CD8-positive, alpha-beta memory T cell (primary cell): Measurements from ENCODE around the gene MAOB. TPM values are rescaled to one million over a fixed set of nuclear protein-coding genes. Genes with fewer than 3 reads are reported as not detected.

Source experiments
- CTCF ChIA-PET: fragments of 350-600 bp; sonication (Branson Sonifier 250); formaldehyde crosslinking; loops from one replicate; lab custom pipeline; 2021; ENCODE audit warnings: antibody characterized with exemption; lab: Charles Lee
- POLR2A ChIA-PET: fragments of 350-600 bp; sonication (Branson Sonifier 250); formaldehyde crosslinking; loops from one replicate; lab custom pipeline; 2021; ENCODE audit warnings: antibody characterized with exemption; lab: Charles Lee
- DNase-seq, 5 donors: peaks; one replicate each; pipeline versions ENCODE4 v3.0.0 to v3.0.0-alpha.2; 2020 to 2022; ENCODE audit warnings: mixed read lengths in 1 of 5
- H3K27ac ChIP-seq: one replicate; pipeline ENCODE4 v1.7.0; 2013; ENCODE audit warnings: low read depth, mild to moderate bottlenecking, low read length, moderate library complexity
- H3K27me3 ChIP-seq: 2 replicates; pipeline ENCODE4 v1.7.0; 2013; ENCODE audit warnings: low read length, mild to moderate bottlenecking; ENCODE audit not compliant: insufficient read depth, poor library complexity, severe bottlenecking
- H3K36me3 ChIP-seq: 2 replicates; pipeline ENCODE4 v1.7.0; 2013; ENCODE audit warnings: mild to moderate bottlenecking, low read length, moderate library complexity; ENCODE audit not compliant: insufficient read depth
- H3K4me1 ChIP-seq: 2 replicates; pipeline ENCODE4 v1.7.0; 2013; ENCODE audit warnings: mild to moderate bottlenecking, low read length, moderate library complexity; ENCODE audit not compliant: insufficient read depth
- H3K4me3 ChIP-seq: 2 replicates; pipeline ENCODE4 v1.7.0; 2013; ENCODE audit warnings: mild to moderate bottlenecking, low read length
- H3K9me3 ChIP-seq: 2 replicates; pipeline ENCODE4 v1.7.0; 2013; ENCODE audit warnings: mild to moderate bottlenecking, low read length
- H3K27ac Mint-ChIP-seq, 8 donors: one replicate each; pipeline ENCODE4 v1.8.0; 2020 to 2021; ENCODE audit warnings: mixed read lengths in 8 of 8, mild to moderate bottlenecking in 6 of 8, inconsistent platforms in 3 of 8, moderate library complexity in 3 of 8
- H3K27me3 Mint-ChIP-seq, 2 donors: one replicate each; pipeline ENCODE4 v1.8.0; 2020 to 2021; ENCODE audit warnings: mixed read lengths in 2 of 2, mild to moderate bottlenecking in 1 of 2, moderate library complexity in 1 of 2
- H3K36me3 Mint-ChIP-seq, 3 donors: one replicate each; pipeline ENCODE4 v1.8.0; 2020 to 2021; ENCODE audit warnings: mixed read lengths in 3 of 3, inconsistent platforms in 1 of 3, mild to moderate bottlenecking in 1 of 3
- H3K4me1 Mint-ChIP-seq, 3 donors: one replicate each; pipeline ENCODE4 v1.8.0; 2020 to 2021; ENCODE audit warnings: mixed read lengths in 3 of 3, inconsistent platforms in 1 of 3, mild to moderate bottlenecking in 1 of 3
- H3K4me3 Mint-ChIP-seq, 7 donors: one replicate each; pipeline ENCODE4 v1.8.0; 2020 to 2021; ENCODE audit warnings: mixed read lengths in 7 of 7, mild to moderate bottlenecking in 6 of 7, moderate library complexity in 4 of 7, inconsistent platforms in 2 of 7
- H3K9me3 Mint-ChIP-seq, 5 donors: one replicate each; pipeline ENCODE4 v1.8.0; 2020 to 2022; ENCODE audit warnings: mixed read lengths in 5 of 5, mild to moderate bottlenecking in 3 of 5, moderate library complexity in 2 of 5, inconsistent platforms in 1 of 5
- polyA plus RNA-seq: library from polyadenylated mRNA; unstranded; fragments of 300-500 nt; fragmentation: Illumina TruSeq; gene quantifications from one replicate; pipeline ENCODE4 v1.2.3, GENCODE V29; 2021
- total RNA-seq, 2 experiments: library from RNA; stranded (reverse); gene quantifications; one replicate each; pipeline ENCODE4 v1.2.3, GENCODE V29; 2021

The MAOB gene
- total and polyA plus RNA-seq, 3 experiments from 2014 or later: 0.43 TPM; not detected in 2

DNA sequence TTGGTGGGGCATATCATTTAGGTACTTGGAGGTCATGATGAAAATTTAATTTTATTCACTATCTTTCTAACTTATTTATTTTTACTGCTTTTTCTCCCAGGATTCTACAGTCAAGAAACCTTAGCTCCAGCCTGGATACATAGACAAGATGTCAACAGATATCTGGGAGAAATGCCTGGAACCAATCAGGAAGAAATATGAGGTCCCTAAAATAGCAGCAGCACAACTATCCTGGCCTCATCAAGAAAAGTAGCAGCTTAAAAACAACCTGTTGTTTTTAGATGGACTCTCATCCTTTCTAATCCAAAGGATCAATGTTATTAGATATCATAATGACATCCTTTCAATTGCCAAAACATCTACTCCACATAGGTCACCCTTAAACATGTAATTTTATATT lies 54.5 kb downstream of the MAOB start:
- no peaks in the 10 kb centered on the region for H3K36me3 ChIP-seq
- H3K4me1 ChIP-seq: no peaks in the 10 kb centered on the region
- H3K27me3 ChIP-seq: no peaks in the 10 kb centered on the region
- no peak overlapping the region for H3K27ac ChIP-seq
- Mint-ChIP-seq H3K4me1 (no peaks in the 10 kb centered on the region), H3K9me3 (no peaks in the 10 kb centered on the region), H3K27ac (no peak overlapping the region), H3K27me3 (peaks cover 0 to 22% of the 10 kb centered on the region in 2 donors), H3K4me3 (no peak overlapping the region), H3K36me3 (no peaks in the 10 kb centered on the region)
- CTCF ChIA-PET: no interaction called here
- DNase-seq: no peak
- no peak overlapping the region for H3K4me3 ChIP-seq
- POLR2A ChIA-PET: no interaction called here
- H3K9me3 ChIP-seq: no peaks in the 10 kb centered on the region

DNA sequence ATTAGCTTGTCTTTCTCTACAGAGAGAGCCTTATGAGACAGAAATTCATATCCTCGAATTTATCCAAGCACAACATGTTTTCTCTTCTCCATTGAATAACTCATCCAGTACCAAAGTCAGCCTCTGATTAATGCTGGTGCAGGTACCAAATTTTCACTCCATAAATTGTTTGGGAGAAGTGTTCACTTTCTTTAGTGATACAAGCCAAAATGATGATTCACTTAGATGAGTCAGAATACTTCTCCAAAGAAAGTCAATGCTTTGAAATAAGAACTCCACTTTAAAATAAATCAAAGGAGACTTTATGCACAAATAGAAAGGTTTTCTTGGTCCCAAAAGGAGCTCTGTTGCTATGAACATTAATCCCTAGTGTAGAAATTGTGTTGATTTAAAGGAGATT lies 60.2 kb downstream of the MAOB start:
- H3K4me1 Mint-ChIP-seq: no peaks in the 10 kb centered on the region
- no peaks in the 10 kb centered on the region for H3K27me3 ChIP-seq
- no peaks in the 10 kb centered on the region for H3K36me3 ChIP-seq
- no peak overlapping the region for H3K27ac Mint-ChIP-seq
- H3K4me1 ChIP-seq: no peaks in the 10 kb centered on the region
- H3K4me3 ChIP-seq: no peak overlapping the region
- H3K9me3 Mint-ChIP-seq: no peaks in the 10 kb centered on the region
- H3K9me3 ChIP-seq: no peaks in the 10 kb centered on the region
- ChIA-PET CTCF (no interaction called here), POLR2A (no interaction called here)
- no peak for DNase-seq
- H3K27me3 Mint-ChIP-seq: peaks cover 0 to 10% of the 10 kb centered on the region in 2 donors
- no peak overlapping the region for H3K4me3 Mint-ChIP-seq
- H3K36me3 Mint-ChIP-seq: no peaks in the 10 kb centered on the region
- H3K27ac ChIP-seq: no peak overlapping the region

DNA sequence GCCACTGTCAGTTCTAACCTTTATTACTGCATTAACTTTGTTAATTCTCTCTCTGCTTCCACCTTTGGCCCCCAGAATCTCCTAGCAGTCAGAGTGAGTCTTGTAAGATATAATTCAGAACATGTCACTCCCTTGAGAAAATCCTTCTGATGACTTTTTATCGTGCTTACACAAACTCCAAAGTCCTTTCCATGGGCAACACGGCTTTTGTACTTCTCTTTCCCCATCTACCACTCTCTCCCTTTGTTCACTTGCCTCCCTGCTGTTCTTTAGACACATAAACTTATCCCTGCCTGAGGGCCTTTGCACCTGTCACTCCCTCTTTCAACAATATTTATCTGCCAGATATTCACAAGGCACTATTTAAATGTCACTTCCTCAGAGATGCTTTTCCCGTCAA lies 64.8 kb downstream of the MAOB start:
- Histone ChIP-seq H3K4me1 (no peaks in the 10 kb centered on the region), H3K27ac (no peak overlapping the region), H3K27me3 (no peaks in the 10 kb centered on the region), H3K4me3 (no peak overlapping the region), H3K9me3 (no peaks in the 10 kb centered on the region), H3K36me3 (no peaks in the 10 kb centered on the region)
- Mint-ChIP-seq H3K4me3 (no peak overlapping the region), H3K36me3 (no peaks in the 10 kb centered on the region), H3K27me3 (peaks cover 0 to 14% of the 10 kb centered on the region in 2 donors), H3K27ac (no peak overlapping the region), H3K4me1 (peaks cover 10 to 15% (median 14%) of the 10 kb centered on the region in 3 donors), H3K9me3 (no peaks in the 10 kb centered on the region)
- no peak for DNase-seq
- ChIA-PET CTCF (no interaction called here), POLR2A (no interaction called here)

DNA sequence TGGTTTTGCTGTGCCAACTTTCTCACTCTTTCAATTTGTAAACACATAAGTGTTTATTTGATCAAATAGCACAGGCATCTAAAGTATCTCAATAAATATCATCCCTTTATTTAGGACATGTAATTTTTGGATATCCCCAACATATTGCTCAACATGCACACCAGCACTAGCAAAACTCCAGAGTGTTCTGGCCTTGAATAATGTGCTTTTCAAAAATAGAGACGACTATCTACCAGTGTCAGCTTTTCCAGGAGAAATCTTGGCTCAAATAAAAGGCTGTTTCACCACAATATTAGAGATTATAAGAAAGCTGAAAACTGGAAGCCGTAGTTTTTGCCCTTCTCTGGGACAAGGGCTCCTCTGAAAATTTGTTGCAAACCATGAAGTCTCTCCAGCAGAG lies 67.0 kb downstream of the MAOB start:
- ChIA-PET CTCF (no interaction called here), POLR2A (no interaction called here)
- no peak overlapping the region for H3K27ac Mint-ChIP-seq
- H3K4me1 Mint-ChIP-seq: peaks cover 10 to 15% (median 14%) of the 10 kb centered on the region in 3 donors
- no peak for DNase-seq
- no peaks in the 10 kb centered on the region for H3K27me3 ChIP-seq
- H3K36me3 Mint-ChIP-seq: no peaks in the 10 kb centered on the region
- H3K36me3 ChIP-seq: no peaks in the 10 kb centered on the region
- no peak overlapping the region for H3K27ac ChIP-seq
- H3K9me3 ChIP-seq: no peaks in the 10 kb centered on the region
- no peaks in the 10 kb centered on the region for H3K4me1 ChIP-seq
- H3K4me3 ChIP-seq: no peak overlapping the region
- no peak overlapping the region for H3K4me3 Mint-ChIP-seq
- no peaks in the 10 kb centered on the region for H3K9me3 Mint-ChIP-seq
- H3K27me3 Mint-ChIP-seq: peaks cover 0 to 14% of the 10 kb centered on the region in 2 donors

DNA sequence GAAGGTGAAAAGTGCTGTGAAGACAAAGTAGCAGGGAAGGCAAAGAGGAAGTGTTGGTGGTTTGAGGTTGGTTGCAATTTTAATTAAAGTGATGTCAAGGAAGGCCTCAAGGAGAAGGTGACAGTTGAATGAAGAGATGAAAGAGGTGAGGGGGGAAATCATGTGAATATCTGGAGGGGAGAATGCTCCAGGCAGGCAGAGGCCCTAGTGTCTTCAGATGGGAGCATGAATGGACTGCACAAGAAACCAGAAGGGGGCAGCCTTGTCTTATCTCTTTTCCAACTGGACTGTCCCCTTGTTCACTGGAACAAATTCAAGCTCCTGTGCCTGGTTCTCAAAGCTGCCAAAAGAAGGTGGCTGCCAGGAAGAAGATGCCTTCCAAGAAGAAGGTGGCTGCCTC lies 68.4 kb downstream of the MAOB start:
- Histone ChIP-seq H3K36me3 (no peaks in the 10 kb centered on the region), H3K4me1 (no peaks in the 10 kb centered on the region), H3K9me3 (no peaks in the 10 kb centered on the region), H3K27me3 (no peaks in the 10 kb centered on the region), H3K27ac (no peak overlapping the region), H3K4me3 (no peak overlapping the region)
- peak in 1 of 5 donors; percentile 0 for DNase-seq
- ChIA-PET CTCF (no interaction called here), POLR2A (no interaction called here)
- no peaks in the 10 kb centered on the region for H3K9me3 Mint-ChIP-seq
- no peaks in the 10 kb centered on the region for H3K36me3 Mint-ChIP-seq
- H3K27me3 Mint-ChIP-seq: peaks cover 0 to 10% of the 10 kb centered on the region in 2 donors
- no peak overlapping the region for H3K4me3 Mint-ChIP-seq
- peaks cover 10 to 15% (median 14%) of the 10 kb centered on the region in 3 donors for H3K4me1 Mint-ChIP-seq
- H3K27ac Mint-ChIP-seq: peak overlapping the region in 1 of 8 donors; percentile 2

DNA sequence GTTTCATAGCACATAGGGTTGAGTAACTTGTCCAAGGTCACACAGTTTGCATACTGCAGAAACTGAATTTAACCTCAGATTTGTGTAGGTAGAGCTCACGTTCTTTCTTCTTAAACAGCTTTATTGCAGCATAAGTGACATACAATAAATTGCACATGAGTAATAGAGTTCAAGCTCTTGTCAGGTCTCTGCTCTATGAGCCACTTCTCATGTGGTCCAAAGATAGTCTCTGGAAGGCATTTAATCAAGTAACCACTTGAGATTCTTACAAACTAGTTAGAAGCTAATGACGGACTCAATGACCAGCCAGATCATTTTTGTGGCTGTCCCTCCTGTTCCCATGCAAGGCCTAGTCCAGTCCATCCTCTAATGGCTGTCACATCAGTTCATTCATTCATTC lies 68.9 kb downstream of the MAOB start:
- Mint-ChIP-seq H3K9me3 (no peaks in the 10 kb centered on the region), H3K36me3 (no peaks in the 10 kb centered on the region), H3K27ac (peak overlapping the region in 1 of 8 donors; percentile 38), H3K4me3 (no peak overlapping the region), H3K4me1 (peaks cover 10 to 15% (median 14%) of the 10 kb centered on the region in 3 donors), H3K27me3 (peaks cover 0 to 9% of the 10 kb centered on the region in 2 donors)
- CTCF ChIA-PET: no interaction called here
- Histone ChIP-seq H3K36me3 (no peaks in the 10 kb centered on the region), H3K4me1 (no peaks in the 10 kb centered on the region), H3K4me3 (no peak overlapping the region), H3K27me3 (no peaks in the 10 kb centered on the region), H3K27ac (no peak overlapping the region), H3K9me3 (no peaks in the 10 kb centered on the region)
- POLR2A ChIA-PET: no interaction called here
- no peak for DNase-seq

DNA sequence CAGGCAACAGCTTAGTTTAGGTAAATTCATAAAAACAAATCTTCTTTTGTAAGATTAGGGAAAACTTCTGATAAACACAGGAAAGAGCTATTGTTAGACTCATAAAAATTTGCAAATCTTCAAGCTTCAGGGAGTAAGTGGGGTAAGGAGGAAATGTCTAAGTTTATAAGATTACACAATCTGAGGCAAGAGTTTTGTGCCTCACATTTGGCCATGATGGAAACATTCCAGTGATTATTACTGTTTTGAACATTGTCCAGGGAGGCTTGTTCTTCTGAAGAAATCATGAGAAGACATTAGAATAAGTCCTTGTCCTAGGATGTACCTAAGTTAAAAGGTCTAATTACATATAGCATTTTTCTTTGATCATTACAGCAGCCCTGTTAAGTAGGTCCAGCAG lies 72.8 kb downstream of the MAOB start:
- Mint-ChIP-seq H3K27me3 (peaks cover 7 to 10% of the 10 kb centered on the region in 2 donors), H3K4me3 (no peak overlapping the region), H3K27ac (no peak overlapping the region), H3K36me3 (no peaks in the 10 kb centered on the region), H3K4me1 (peaks cover 9 to 14% (median 13%) of the 10 kb centered on the region in 3 donors), H3K9me3 (no peaks in the 10 kb centered on the region)
- H3K4me1 ChIP-seq: no peaks in the 10 kb centered on the region
- H3K27ac ChIP-seq: no peak overlapping the region
- no peaks in the 10 kb centered on the region for H3K27me3 ChIP-seq
- ChIA-PET CTCF (no interaction called here), POLR2A (no interaction called here)
- H3K4me3 ChIP-seq: no peak overlapping the region
- no peak for DNase-seq
- H3K9me3 ChIP-seq: no peaks in the 10 kb centered on the region
- H3K36me3 ChIP-seq: no peaks in the 10 kb centered on the region

DNA sequence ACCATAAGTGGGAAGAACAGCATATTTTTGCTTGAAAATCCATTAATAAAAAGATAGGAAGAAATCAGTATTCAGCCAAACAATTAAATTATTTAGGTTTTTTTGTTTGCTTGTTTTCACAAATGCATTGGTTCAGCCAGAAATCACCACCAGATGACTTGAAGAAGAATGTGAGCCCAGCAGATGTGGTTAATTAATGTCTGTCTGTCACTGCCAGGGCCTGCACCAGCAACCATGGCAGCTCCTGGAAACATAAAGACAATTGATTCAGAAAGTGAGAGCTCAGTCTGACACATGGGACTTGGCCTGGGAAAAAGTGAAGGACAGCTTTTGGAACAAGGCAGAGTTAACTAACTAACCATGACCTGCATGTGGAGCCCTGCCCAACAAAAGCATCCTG lies 74.0 kb downstream of the MAOB start:
- Histone ChIP-seq H3K27me3 (no peaks in the 10 kb centered on the region), H3K9me3 (no peaks in the 10 kb centered on the region), H3K36me3 (no peaks in the 10 kb centered on the region), H3K4me1 (no peaks in the 10 kb centered on the region), H3K27ac (no peak overlapping the region), H3K4me3 (no peak overlapping the region)
- Mint-ChIP-seq H3K36me3 (no peaks in the 10 kb centered on the region), H3K9me3 (no peaks in the 10 kb centered on the region), H3K27ac (no peak overlapping the region), H3K27me3 (peaks cover 7 to 10% of the 10 kb centered on the region in 2 donors), H3K4me1 (peaks cover under 1 to 1% (median 1%) of the 10 kb centered on the region in 3 donors), H3K4me3 (no peak overlapping the region)
- CTCF ChIA-PET: no interaction called here
- POLR2A ChIA-PET: no interaction called here
- DNase-seq: no peak

DNA sequence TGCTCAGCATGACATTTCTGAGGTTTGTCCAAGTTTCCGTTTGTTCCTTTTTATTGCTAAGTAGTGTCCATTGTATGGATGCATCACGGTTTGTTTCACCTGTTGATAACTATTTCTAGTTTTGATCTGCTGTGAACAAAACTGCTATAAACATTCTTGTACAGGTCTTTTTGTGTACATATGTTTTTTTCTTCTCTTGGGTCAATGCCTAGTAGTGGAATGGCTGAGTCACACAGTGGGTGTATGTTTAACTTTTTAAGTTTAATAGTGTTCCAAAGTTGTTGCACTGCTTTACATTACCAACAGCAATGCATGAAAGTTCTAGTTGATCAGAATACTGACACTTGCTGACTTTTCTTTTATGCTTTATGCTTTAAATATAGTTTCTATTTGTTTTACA lies 76.7 kb downstream of the MAOB start:
- no peak for DNase-seq
- peaks cover 12 to 14% of the 10 kb centered on the region in 2 donors for H3K27me3 Mint-ChIP-seq
- CTCF ChIA-PET: no interaction called here
- H3K36me3 Mint-ChIP-seq: no peaks in the 10 kb centered on the region
- POLR2A ChIA-PET: no interaction called here
- no peaks in the 10 kb centered on the region for H3K4me1 Mint-ChIP-seq
- H3K9me3 ChIP-seq: no peaks in the 10 kb centered on the region
- no peaks in the 10 kb centered on the region for H3K27me3 ChIP-seq
- no peaks in the 10 kb centered on the region for H3K4me1 ChIP-seq
- no peaks in the 10 kb centered on the region for H3K9me3 Mint-ChIP-seq
- no peak overlapping the region for H3K4me3 Mint-ChIP-seq
- H3K4me3 ChIP-seq: no peak overlapping the region
- H3K27ac ChIP-seq: no peak overlapping the region
- no peak overlapping the region for H3K27ac Mint-ChIP-seq
- no peaks in the 10 kb centered on the region for H3K36me3 ChIP-seq
